PFSK-1 (cell line): ENCODE measurements around the gene FAM20C.

ENCODE experiments used
- POLR2AphosphoS5 ChIP-seq: IDR thresholded peaks from 2 replicates; pipeline ENCODE4 v1.6.1; 2012; ENCODE audit warnings: low read depth, mild to moderate bottlenecking, control low read depth, low read length, moderate library complexity
- SIN3A ChIP-seq: IDR thresholded peaks from 2 replicates; pipeline ENCODE4 v1.6.1; 2012; ENCODE audit warnings: mild to moderate bottlenecking, low read length, moderate library complexity, borderline replicate concordance; ENCODE audit not compliant: insufficient read depth
- TAF1 ChIP-seq: IDR thresholded peaks from 2 replicates; pipeline ENCODE4 v1.6.1; 2012; ENCODE audit warnings: low read length, control low read depth, borderline replicate concordance; ENCODE audit not compliant: insufficient read depth
- TF ChIP-seq, protein P1 (sequence below), 2 experiments: IDR thresholded peaks; 2 replicates each; pipeline versions ENCODE4 v1.6.1 to v1.8.0; 2011 to 2012; ENCODE audit warnings: low read depth in 2 of 2, low read length in 2 of 2, control low read depth in 1 of 2, inconsistent platforms in 1 of 2, mild to moderate bottlenecking in 1 of 2, moderate library complexity in 1 of 2; ENCODE audit not compliant: insufficient read depth in 1 of 2

DNA sequence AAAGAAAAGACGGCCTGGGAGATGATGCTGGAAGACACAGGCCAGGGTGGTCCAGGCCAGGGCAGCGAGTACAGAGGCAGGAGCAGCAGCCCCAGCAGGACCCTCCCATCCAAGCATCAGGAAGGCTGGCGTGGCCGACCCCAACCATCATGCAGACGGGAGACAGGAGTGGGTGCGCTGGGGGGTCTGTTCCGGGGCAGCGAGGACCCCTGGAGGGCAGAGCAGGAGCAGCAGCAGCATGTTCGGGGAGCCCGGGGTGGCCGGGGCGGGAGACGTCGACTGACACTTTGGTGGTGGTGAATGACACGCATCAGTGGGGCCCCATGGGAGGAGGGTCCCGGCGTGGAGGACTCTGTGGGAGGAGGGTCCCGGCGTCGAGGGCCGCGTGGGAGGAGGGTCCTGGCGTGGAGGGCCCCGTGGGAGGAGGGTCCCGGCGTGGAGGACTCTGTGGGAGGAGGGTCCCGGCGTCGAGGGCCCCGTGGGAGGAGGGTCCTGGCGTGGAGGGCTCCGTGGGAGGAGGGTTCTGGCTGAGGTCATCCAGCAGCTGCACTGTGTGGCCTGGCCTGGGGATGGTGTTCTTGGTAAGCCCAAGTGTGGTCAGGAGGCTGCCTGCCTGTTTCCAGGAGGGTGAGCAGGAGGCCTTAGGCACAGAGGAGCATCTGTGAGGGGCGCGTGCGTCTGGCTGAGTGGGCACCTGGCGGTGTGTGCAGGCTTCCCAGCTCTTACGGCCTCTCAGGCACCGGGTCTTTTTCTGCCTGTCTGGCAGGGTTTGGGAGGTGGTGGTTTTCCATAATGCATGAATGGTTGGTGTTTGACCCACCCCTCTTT, 38.9 kb downstream of the FAM20C start:
- TF ChIP-seq, protein P1, sequence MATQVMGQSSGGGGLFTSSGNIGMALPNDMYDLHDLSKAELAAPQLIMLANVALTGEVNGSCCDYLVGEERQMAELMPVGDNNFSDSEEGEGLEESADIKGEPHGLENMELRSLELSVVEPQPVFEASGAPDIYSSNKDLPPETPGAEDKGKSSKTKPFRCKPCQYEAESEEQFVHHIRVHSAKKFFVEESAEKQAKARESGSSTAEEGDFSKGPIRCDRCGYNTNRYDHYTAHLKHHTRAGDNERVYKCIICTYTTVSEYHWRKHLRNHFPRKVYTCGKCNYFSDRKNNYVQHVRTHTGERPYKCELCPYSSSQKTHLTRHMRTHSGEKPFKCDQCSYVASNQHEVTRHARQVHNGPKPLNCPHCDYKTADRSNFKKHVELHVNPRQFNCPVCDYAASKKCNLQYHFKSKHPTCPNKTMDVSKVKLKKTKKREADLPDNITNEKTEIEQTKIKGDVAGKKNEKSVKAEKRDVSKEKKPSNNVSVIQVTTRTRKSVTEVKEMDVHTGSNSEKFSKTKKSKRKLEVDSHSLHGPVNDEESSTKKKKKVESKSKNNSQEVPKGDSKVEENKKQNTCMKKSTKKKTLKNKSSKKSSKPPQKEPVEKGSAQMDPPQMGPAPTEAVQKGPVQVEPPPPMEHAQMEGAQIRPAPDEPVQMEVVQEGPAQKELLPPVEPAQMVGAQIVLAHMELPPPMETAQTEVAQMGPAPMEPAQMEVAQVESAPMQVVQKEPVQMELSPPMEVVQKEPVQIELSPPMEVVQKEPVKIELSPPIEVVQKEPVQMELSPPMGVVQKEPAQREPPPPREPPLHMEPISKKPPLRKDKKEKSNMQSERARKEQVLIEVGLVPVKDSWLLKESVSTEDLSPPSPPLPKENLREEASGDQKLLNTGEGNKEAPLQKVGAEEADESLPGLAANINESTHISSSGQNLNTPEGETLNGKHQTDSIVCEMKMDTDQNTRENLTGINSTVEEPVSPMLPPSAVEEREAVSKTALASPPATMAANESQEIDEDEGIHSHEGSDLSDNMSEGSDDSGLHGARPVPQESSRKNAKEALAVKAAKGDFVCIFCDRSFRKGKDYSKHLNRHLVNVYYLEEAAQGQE (IDR thresholded peaks at IDR 0.05; ENCODE audit: insufficient read depth in 1 of 2, low read depth in 2 of 2, low read length in 2 of 2), result no peak
- TF ChIP-seq POLR2AphosphoS5, result no peak
- TF ChIP-seq SIN3A, result no peak
- TF ChIP-seq TAF1, result no peak
